Activated CD8-positive, alpha-beta T cell treated with anti-CD3 and anti-CD28 coated beads for 36 hours (primary cell): ENCODE data around the gene TMEM43. TPM values are rescaled to one million over a fixed set of nuclear protein-coding genes. Genes with fewer than 3 reads are reported as not detected.

Experiments used
- ATAC-seq: fragments of 200-7000 bp; cut with Tn5 transposase; one replicate; pipeline ENCODE4 v1.10.0; 2021; ENCODE audit warnings: mild to moderate bottlenecking, moderate library complexity
- CTCF ChIA-PET: fragments of 350-600 bp; sonication (Branson Sonifier 250); formaldehyde crosslinking; loops from one replicate; lab custom pipeline; 2021; ENCODE audit warnings: antibody characterized with exemption; lab: Charles Lee
- POLR2A ChIA-PET: fragments of 350-600 bp; sonication (Branson Sonifier 250); formaldehyde crosslinking; loops from one replicate; lab custom pipeline; 2021; ENCODE audit warnings: antibody characterized with exemption; lab: Charles Lee
- DNase-seq: peaks from one replicate; pipeline ENCODE4 v3.0.0-alpha.2; 2020
- H3K27ac Mint-ChIP-seq: one replicate; pipeline ENCODE4 v1.8.0; 2021; ENCODE audit warnings: mild to moderate bottlenecking, mixed read lengths
- H3K27me3 Mint-ChIP-seq: one replicate; pipeline ENCODE4 v1.8.0; 2021; ENCODE audit warnings: mixed read lengths
- H3K36me3 Mint-ChIP-seq: one replicate; pipeline ENCODE4 v1.8.0; 2021; ENCODE audit warnings: low read depth, mixed read lengths
- H3K4me1 Mint-ChIP-seq: one replicate; pipeline ENCODE4 v1.8.0; 2021; ENCODE audit warnings: low read depth, mixed read lengths
- H3K4me3 Mint-ChIP-seq: one replicate; pipeline ENCODE4 v1.8.0; 2021; ENCODE audit warnings: mild to moderate bottlenecking, moderate library complexity, mixed read lengths
- H3K9me3 Mint-ChIP-seq: one replicate; pipeline ENCODE4 v1.8.0; 2021; ENCODE audit warnings: mixed read lengths
- CTCF ChIP-seq: fragments of 200-600 bp; IDR thresholded peaks from one replicate; pipeline ENCODE4 v1.8.0; 2022; ENCODE audit warnings: antibody characterized with exemption, mild to moderate bottlenecking
- intact Hi-C: fragments of 100-400 bp; cut with micrococcal nuclease; formaldehyde crosslinking; loops from one replicate; pipeline ENCODE4 v1.10.0; 2022
- total RNA-seq, 2 experiments: library from RNA; stranded (reverse); gene quantifications; one replicate each; pipeline ENCODE4 v1.2.3, GENCODE V29; 2021

Gene TMEM43
- total RNA-seq, 2 experiments from 2014 or later, result 19.7 to 20.2 TPM

GRCh38 chr3:14130707-14131106 lies 5.9 kb downstream of the TMEM43 start:
- TF ChIP-seq CTCF, result no peak
- ChIA-PET POLR2A (interaction anchor here (2.1 kb wide), 1 partner anchor 10 kb away, joined by 4 read pairs; no protein-coding TSS in a partner anchor), CTCF (interaction anchor here (1.0 kb wide), 1 partner anchor 73 kb away, joined by 3 read pairs; no protein-coding TSS in a partner anchor)

GRCh38 chr3:14131134-14131533 lies 6.3 kb downstream of the TMEM43 start:
- ATAC-seq (no peak), DNase-seq (no peak)
- no peak for TF ChIP-seq CTCF
- Mint-ChIP-seq H3K27ac (no peak overlapping the region), H3K27me3 (no peaks in the 10 kb centered on the region), H3K4me1 (peaks cover 22% of the 10 kb centered on the region), H3K36me3 (peaks cover 51% of the 10 kb centered on the region), H3K4me3 (no peak overlapping the region), H3K9me3 (no peaks in the 10 kb centered on the region)
- POLR2A ChIA-PET, result interaction anchor here (0.7 to 2.1 kb wide), 4 partner anchors 9 to 130 kb away, joined by 3 to 5 read pairs (median 4); partner anchors contain the start of gene XPC
- intact Hi-C loops, result no loop called here
- CTCF ChIA-PET, result interaction anchor here (1.0 kb wide), 1 partner anchor 72 kb away, joined by 3 read pairs; no protein-coding TSS in a partner anchor

More at GRCh38 chr3:14130707-14131106, 5.9 kb downstream of the TMEM43 start:
- ATAC-seq (no peak), DNase-seq (no peak)
- Mint-ChIP-seq H3K36me3 (peaks cover 50% of the 10 kb centered on the region), H3K4me3 (no peak overlapping the region), H3K4me1 (peaks cover 26% of the 10 kb centered on the region), H3K9me3 (no peaks in the 10 kb centered on the region), H3K27ac (no peak overlapping the region), H3K27me3 (no peaks in the 10 kb centered on the region)
- intact Hi-C loops, result no loop called here

- no peak for DNase-seq
- Mint-ChIP-seq H3K36me3 (peaks cover 54% of the 10 kb centered on the region), H3K27ac (no peak overlapping the region), H3K4me3 (no peak overlapping the region), H3K9me3 (no peaks in the 10 kb centered on the region), H3K27me3 (no peaks in the 10 kb centered on the region), H3K4me1 (peaks cover 13% of the 10 kb centered on the region)
- ChIA-PET POLR2A (interaction anchor here (0.9 to 3.1 kb wide), 3 partner anchors 9 to 46 kb away, joined by 4 to 11 read pairs (median 5); partner anchors contain the start of gene XPC), CTCF (no interaction called here)
- ATAC-seq, result no peak
- no peak for TF ChIP-seq CTCF
- intact Hi-C loops, result no loop called here
Observed at GRCh38 chr3:14132120-14132519, 7.3 kb downstream of the TMEM43 start.

- no peak for DNase-seq
- H3K36me3 Mint-ChIP-seq, result peaks cover 50% of the 10 kb centered on the region
Observed at GRCh38 chr3:14132689-14133088, 7.8 kb downstream of the TMEM43 start.

More at GRCh38 chr3:14132689-14133088, 7.8 kb downstream of the TMEM43 start:
- TF ChIP-seq CTCF, result no peak
- POLR2A ChIA-PET, result interaction anchor here (2.1 to 3.1 kb wide), 2 partner anchors 11 to 35 kb away, joined by 6 to 11 read pairs; no protein-coding TSS in a partner anchor
- no peak for ATAC-seq
- no peaks in the 10 kb centered on the region for H3K27me3 Mint-ChIP-seq
- peaks cover 7% of the 10 kb centered on the region for H3K4me1 Mint-ChIP-seq
- intact Hi-C loops, result no loop called here
- no peaks in the 10 kb centered on the region for H3K9me3 Mint-ChIP-seq
- CTCF ChIA-PET, result no interaction called here
- no peak overlapping the region for H3K4me3 Mint-ChIP-seq
- no peak overlapping the region for H3K27ac Mint-ChIP-seq
